ENCODE data around the gene RTEL1. TPM values are rescaled to one million over a fixed set of nuclear protein-coding genes. Genes with fewer than 3 reads are reported as not detected.
A peak's percentile ranks its signal among the peaks of the same experiment; 100 is the strongest.
"Not testable (repeated sequence)": the region's sequence is repeated elsewhere in the genome, so short reads cannot be mapped to it uniquely, and the experiment has no call there.

Gene RTEL1
- 10 to 100 TPM; 33.6 to 34.8 TPM for total RNA-seq

- H3K27me3 Mint-ChIP-seq (ENCODE audit: low read depth) = no peaks in the 10 kb centered on the region
- CTCF ChIA-PET = interaction anchor here (0.8 kb wide), 1 partner anchor 16 kb away, joined by 5 read pairs; no protein-coding TSS in a partner anchor
- intact Hi-C loops (cut with micrococcal nuclease) = loop anchor here (1.0 to 10.0 kb wide), 8 partner anchors 28 to 407 kb away; partner anchors contain the start of genes ARFRP1, TCEA2 and UCKL1
Observed at GRCh38 chr20:63657937-63658748, at the start of gene RTEL1. RTEL1 (plus strand) TSS chr20:63658312; CDS start chr20:63659403, 1,091 bp downstream.

GRCh38 chr20:63610581-63611435, 47.3 kb upstream of the RTEL1 start:
- H3K4me1 Mint-ChIP-seq (ENCODE audit: low read depth) = peaks cover 6% of the 10 kb centered on the region
- H3K27me3 Mint-ChIP-seq (ENCODE audit: low read depth) = no peaks in the 10 kb centered on the region
- peaks cover 16% of the 10 kb centered on the region for H3K36me3 Mint-ChIP-seq (ENCODE audit: low read depth)
- intact Hi-C loops (cut with micrococcal nuclease) = no loop called here
- H3K4me3 Mint-ChIP-seq = no peak overlapping the region
- H3K9me3 Mint-ChIP-seq = no peaks in the 10 kb centered on the region
- DNase-seq = no peak
- H3K27ac Mint-ChIP-seq = no peak overlapping the region
- CTCF ChIA-PET = no interaction called here

More at GRCh38 chr20:63657937-63658748, at the start of gene RTEL1:
- DNase-seq = peak; percentile 88
- H3K4me1 Mint-ChIP-seq (ENCODE audit: low read depth) = peaks cover 38% of the 10 kb centered on the region
- peaks cover 10% of the 10 kb centered on the region for H3K36me3 Mint-ChIP-seq (ENCODE audit: low read depth)
- H3K4me3 Mint-ChIP-seq = peak within 1 kb of the TSS; percentile 98
- peak within 1 kb of the TSS; percentile 93 for H3K27ac Mint-ChIP-seq
- no peaks in the 10 kb centered on the region for H3K9me3 Mint-ChIP-seq

- no peaks in the 10 kb centered on the region for H3K27me3 Mint-ChIP-seq (ENCODE audit: low read depth)
- CTCF ChIA-PET = interaction anchor here (0.7 kb wide), 1 partner anchor 138 kb away, joined by 3 read pairs; no protein-coding TSS in a partner anchor
- H3K36me3 Mint-ChIP-seq (ENCODE audit: low read depth) = peaks cover 21% of the 10 kb centered on the region
- H3K27ac Mint-ChIP-seq = no peak overlapping the region
- peaks cover 4% of the 10 kb centered on the region for H3K4me1 Mint-ChIP-seq (ENCODE audit: low read depth)
- intact Hi-C loops (cut with micrococcal nuclease) = no loop called here
- H3K4me3 Mint-ChIP-seq = no peak overlapping the region
- no peaks in the 10 kb centered on the region for H3K9me3 Mint-ChIP-seq
- no peak for DNase-seq
Observed at GRCh38 chr20:63611646-63612045, 46.5 kb upstream of the RTEL1 start.

DNA sequence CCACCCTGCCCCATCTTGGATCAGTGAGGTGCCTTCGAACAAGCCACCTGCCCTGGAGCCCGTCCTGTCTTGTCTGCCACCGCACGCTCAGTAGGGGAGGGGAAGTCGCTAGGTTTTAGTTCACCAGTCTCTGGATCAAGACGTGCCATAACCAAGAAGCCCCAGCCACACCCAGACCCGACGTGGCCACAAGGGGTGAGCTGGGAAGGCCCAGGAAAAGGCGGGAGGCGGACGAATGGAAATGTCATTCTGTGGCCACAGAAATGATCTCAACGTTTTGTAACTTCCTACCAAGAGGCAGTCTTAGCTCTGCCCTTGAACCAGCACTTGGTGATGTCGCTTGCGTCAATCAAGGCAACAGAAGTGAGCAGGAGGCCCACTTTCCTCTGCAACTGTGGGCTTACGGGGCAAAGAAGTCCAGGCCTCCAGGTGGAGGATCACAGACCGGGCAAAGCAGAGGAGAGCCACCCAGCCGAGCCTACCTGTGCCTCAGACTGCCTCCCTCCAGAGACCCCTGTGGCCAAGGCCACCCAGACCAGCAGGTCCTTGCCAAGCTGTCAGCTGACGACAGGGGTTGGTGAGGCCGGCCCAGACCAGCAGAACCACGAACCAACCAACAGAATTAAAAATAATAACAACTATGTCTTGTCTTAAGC, 45.7 kb upstream of the RTEL1 start:
- Mint-ChIP-seq H3K9me3 (no peaks in the 10 kb centered on the region), H3K4me3 (no peak overlapping the region), H3K27ac (no peak overlapping the region), H3K4me1 (ENCODE audit: low read depth) (no peaks in the 10 kb centered on the region), H3K27me3 (ENCODE audit: low read depth) (no peaks in the 10 kb centered on the region), H3K36me3 (ENCODE audit: low read depth) (peaks cover 24% of the 10 kb centered on the region)
- DNase-seq = no peak
- intact Hi-C loops (cut with micrococcal nuclease) = no loop called here
- CTCF ChIA-PET = interaction anchor here (0.7 kb wide), 1 partner anchor 239 kb away, joined by 3 read pairs; no protein-coding TSS in a partner anchor

- H3K4me1 Mint-ChIP-seq (ENCODE audit: low read depth); H3K27ac Mint-ChIP-seq; H3K4me3 Mint-ChIP-seq; H3K27me3 Mint-ChIP-seq (ENCODE audit: low read depth); intact Hi-C loops (cut with micrococcal nuclease); H3K9me3 Mint-ChIP-seq; DNase-seq: not testable (repeated sequence)
- peaks cover 27% of the 10 kb centered on the region for H3K36me3 Mint-ChIP-seq (ENCODE audit: low read depth)
- CTCF ChIA-PET = interaction anchor here (0.7 kb wide), 1 partner anchor 90 kb away, joined by 3 read pairs; no protein-coding TSS in a partner anchor
Observed at GRCh38 chr20:63613863-63614594, 44.1 kb upstream of the RTEL1 start.

DNA sequence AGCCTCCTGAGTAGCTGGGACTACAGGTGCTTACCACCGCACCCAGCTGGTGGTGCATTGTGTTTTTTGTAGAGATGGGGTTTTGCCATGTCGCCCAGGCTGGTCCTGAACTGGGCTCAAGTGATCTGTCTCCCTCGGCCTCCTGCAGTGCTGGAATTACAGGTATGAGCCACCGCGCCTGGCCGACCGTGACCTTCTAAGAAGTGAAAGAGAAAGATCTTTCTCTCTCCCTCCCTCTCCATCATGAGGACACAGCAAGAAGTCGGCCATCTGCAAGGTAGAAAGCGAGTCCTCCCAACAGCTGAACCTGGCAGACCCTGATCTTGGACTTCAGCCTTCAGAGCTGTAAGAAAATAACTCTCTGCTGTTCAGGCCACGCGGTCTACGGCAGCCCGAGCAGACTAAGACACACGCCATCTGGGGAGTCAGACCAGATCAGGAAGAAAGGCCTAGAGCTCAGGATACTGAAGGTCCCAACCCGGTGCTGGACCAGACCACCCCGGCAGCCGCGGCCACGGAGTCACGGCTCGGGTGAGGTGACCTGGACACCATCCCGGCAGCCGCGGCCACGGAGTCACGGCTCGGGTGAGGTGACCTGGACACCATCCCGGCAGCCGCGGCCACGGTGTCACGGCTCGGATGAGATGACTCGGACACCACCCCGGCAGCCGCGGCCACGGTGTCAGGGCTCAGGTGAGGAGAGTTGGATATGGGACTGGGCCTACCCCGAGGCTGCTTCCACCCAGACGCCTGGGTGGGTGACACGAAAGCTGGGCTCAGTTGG, 40.8 kb upstream of the RTEL1 start:
- H3K4me1 Mint-ChIP-seq (ENCODE audit: low read depth) = peaks cover 6% of the 10 kb centered on the region
- peaks cover 27% of the 10 kb centered on the region for H3K36me3 Mint-ChIP-seq (ENCODE audit: low read depth)
- H3K27me3 Mint-ChIP-seq (ENCODE audit: low read depth) = no peaks in the 10 kb centered on the region
- H3K9me3 Mint-ChIP-seq = no peaks in the 10 kb centered on the region
- no peak overlapping the region for H3K4me3 Mint-ChIP-seq
- CTCF ChIA-PET = interaction anchor here (1.0 kb wide), 1 partner anchor 55 kb away, joined by 3 read pairs; no protein-coding TSS in a partner anchor
- H3K27ac Mint-ChIP-seq = no peak overlapping the region
- DNase-seq = no peak
- intact Hi-C loops (cut with micrococcal nuclease) = no loop called here

- intact Hi-C loops (cut with micrococcal nuclease) = no loop called here
- CTCF ChIA-PET = no interaction called here
- peaks cover 12% of the 10 kb centered on the region for H3K4me1 Mint-ChIP-seq (ENCODE audit: low read depth)
- peaks cover 26% of the 10 kb centered on the region for H3K36me3 Mint-ChIP-seq (ENCODE audit: low read depth)
- no peak overlapping the region for H3K4me3 Mint-ChIP-seq
- DNase-seq = no peak
- H3K27ac Mint-ChIP-seq = no peak overlapping the region
- no peaks in the 10 kb centered on the region for H3K27me3 Mint-ChIP-seq (ENCODE audit: low read depth)
- H3K9me3 Mint-ChIP-seq = no peaks in the 10 kb centered on the region
Observed at GRCh38 chr20:63617876-63618265, 40.2 kb upstream of the RTEL1 start.

DNA sequence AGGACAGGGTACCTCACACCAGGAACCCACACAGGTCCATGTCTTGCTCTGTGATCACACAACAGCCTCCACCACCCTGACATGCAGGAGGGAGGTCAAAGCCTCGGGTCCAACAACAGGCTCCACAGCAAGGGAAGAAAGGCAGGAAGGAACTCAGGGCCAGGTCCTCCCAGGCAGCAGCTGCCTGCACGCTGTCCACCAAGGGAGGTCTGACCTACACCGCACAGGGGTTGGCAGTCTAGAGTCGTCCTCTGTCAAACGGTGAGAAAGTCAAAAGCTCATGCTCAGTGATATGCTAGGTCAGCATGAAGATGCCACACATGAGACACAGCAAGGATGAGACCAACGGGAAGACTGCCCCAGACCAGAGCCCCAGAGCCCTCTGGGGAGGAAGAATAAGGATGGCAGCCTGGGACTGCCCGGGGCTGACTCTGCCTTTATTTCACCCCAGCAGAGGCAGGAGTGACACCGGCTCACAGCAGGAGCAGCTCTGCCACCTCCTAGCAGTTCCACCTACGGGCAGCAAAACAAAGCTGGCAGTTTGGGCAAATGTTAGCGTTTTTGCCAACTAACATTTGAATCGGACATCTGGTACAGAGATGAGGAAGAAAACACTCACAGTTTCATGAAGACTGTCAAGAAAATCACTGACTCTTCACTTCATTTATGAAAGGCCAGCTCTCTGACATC, 39.7 kb upstream of the RTEL1 start:
- H3K4me1 Mint-ChIP-seq (ENCODE audit: low read depth) = peaks cover 12% of the 10 kb centered on the region
- no peaks in the 10 kb centered on the region for H3K9me3 Mint-ChIP-seq
- intact Hi-C loops (cut with micrococcal nuclease) = no loop called here
- no peak overlapping the region for H3K27ac Mint-ChIP-seq
- CTCF ChIA-PET = no interaction called here
- no peak for DNase-seq
- no peaks in the 10 kb centered on the region for H3K27me3 Mint-ChIP-seq (ENCODE audit: low read depth)
- peaks cover 22% of the 10 kb centered on the region for H3K36me3 Mint-ChIP-seq (ENCODE audit: low read depth)
- no peak overlapping the region for H3K4me3 Mint-ChIP-seq

DNA sequence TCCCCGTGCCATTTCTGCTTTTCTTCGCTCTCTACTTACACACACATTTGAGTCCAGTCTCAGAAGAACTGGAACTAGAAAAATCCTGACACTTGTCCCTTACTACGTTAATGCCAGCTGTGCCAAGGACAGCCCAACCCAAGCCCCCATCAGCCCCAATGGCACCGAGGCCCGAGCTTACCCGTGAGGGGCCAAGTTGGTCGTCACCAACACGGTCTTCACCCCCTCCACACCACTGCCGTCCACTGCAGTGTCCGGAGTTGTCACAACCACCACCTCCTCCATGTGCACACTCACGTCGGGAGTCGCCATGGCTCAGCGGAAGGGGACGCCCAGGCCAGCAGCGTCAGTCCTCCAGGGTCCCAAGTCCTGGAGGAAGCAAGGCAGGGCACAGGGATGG, 39.0 kb upstream of the RTEL1 start:
- CTCF ChIA-PET = no interaction called here
- Mint-ChIP-seq H3K36me3 (ENCODE audit: low read depth) (peaks cover 20% of the 10 kb centered on the region), H3K27ac (no peak overlapping the region), H3K27me3 (ENCODE audit: low read depth) (no peaks in the 10 kb centered on the region), H3K4me3 (no peak overlapping the region), H3K9me3 (no peaks in the 10 kb centered on the region), H3K4me1 (ENCODE audit: low read depth) (peaks cover 12% of the 10 kb centered on the region)
- intact Hi-C loops (cut with micrococcal nuclease) = no loop called here
- no peak for DNase-seq

- Mint-ChIP-seq H3K4me3 (no peak overlapping the region), H3K27me3 (ENCODE audit: low read depth) (no peaks in the 10 kb centered on the region), H3K36me3 (ENCODE audit: low read depth) (peaks cover 19% of the 10 kb centered on the region), H3K9me3 (no peaks in the 10 kb centered on the region), H3K4me1 (ENCODE audit: low read depth) (peaks cover 15% of the 10 kb centered on the region), H3K27ac (no peak overlapping the region)
- no peak for DNase-seq
- intact Hi-C loops (cut with micrococcal nuclease) = no loop called here
- CTCF ChIA-PET = no interaction called here
Observed at GRCh38 chr20:63619505-63619904, 38.6 kb upstream of the RTEL1 start.

GRCh38 chr20:63620991-63621390, 37.1 kb upstream of the RTEL1 start:
- intact Hi-C loops (cut with micrococcal nuclease) = loop anchor here (10.0 kb wide), 1 partner anchor 86 kb away; the partner anchor contains the start of gene PTK6
- Mint-ChIP-seq H3K4me3 (no peak overlapping the region), H3K27me3 (ENCODE audit: low read depth) (no peaks in the 10 kb centered on the region), H3K36me3 (ENCODE audit: low read depth) (peaks cover 15% of the 10 kb centered on the region), H3K9me3 (no peaks in the 10 kb centered on the region), H3K4me1 (ENCODE audit: low read depth) (peaks cover 26% of the 10 kb centered on the region), H3K27ac (no peak overlapping the region)
- CTCF ChIA-PET = no interaction called here
- no peak for DNase-seq
